Tibial nerve (tissue), 4 donors: ENCODE results near the gene HOXA1.

Source experiments
- EP300 ChIP-seq, 2 donors: sonication (generic); formaldehyde crosslinking; IDR thresholded peaks; one replicate each; pipeline ENCODE4 v1.6.1; 2017; ENCODE audit warnings: antibody characterized with exemption in 2 of 2, mild to moderate bottlenecking in 1 of 2
- TF ChIP-seq, protein P1 (sequence below), 5 experiments: fragments of 200-600 bp in 3 of 5; fragments of 450-650 bp in 2 of 5; sonication (generic) in 3 of 5; IDR thresholded peaks; one replicate each; pipeline ENCODE4 v1.5.1; 2016 to 2019; ENCODE audit warnings: antibody characterized with exemption in 5 of 5, mild to moderate bottlenecking in 3 of 5, moderate library complexity in 2 of 5

GRCh38 chr7:27126596-27127327 is 31.0 kb upstream of the HOXA1 start:
- TF ChIP-seq EP300 (IDR thresholded peaks at IDR 0.05), result no peak
- TF ChIP-seq, protein P1, sequence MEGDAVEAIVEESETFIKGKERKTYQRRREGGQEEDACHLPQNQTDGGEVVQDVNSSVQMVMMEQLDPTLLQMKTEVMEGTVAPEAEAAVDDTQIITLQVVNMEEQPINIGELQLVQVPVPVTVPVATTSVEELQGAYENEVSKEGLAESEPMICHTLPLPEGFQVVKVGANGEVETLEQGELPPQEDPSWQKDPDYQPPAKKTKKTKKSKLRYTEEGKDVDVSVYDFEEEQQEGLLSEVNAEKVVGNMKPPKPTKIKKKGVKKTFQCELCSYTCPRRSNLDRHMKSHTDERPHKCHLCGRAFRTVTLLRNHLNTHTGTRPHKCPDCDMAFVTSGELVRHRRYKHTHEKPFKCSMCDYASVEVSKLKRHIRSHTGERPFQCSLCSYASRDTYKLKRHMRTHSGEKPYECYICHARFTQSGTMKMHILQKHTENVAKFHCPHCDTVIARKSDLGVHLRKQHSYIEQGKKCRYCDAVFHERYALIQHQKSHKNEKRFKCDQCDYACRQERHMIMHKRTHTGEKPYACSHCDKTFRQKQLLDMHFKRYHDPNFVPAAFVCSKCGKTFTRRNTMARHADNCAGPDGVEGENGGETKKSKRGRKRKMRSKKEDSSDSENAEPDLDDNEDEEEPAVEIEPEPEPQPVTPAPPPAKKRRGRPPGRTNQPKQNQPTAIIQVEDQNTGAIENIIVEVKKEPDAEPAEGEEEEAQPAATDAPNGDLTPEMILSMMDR (IDR thresholded peaks at IDR 0.05), result no peak
